OCI-LY1 (cell line): ENCODE measurements around the gene ZNF318.

Experiments used
- EZH2 ChIP-seq: fragments of 200-600 bp; sonication (generic), shearing (Covaris generic); IDR thresholded peaks from 2 replicates; pipeline ENCODE4 v1.8.0; 2017; ENCODE audit warnings: borderline replicate concordance, mixed run types, mild to moderate bottlenecking, antibody characterized with exemption, low read length, moderate library complexity, mixed read lengths
- TF ChIP-seq, protein P1 (sequence below): fragments of 200-600 bp; sonication (generic), shearing (Covaris generic); IDR thresholded peaks from 2 replicates; pipeline ENCODE4 v1.5.1; 2017; ENCODE audit warnings: mild to moderate bottlenecking, antibody characterized with exemption, low read length, moderate library complexity, mixed read lengths

DNA sequence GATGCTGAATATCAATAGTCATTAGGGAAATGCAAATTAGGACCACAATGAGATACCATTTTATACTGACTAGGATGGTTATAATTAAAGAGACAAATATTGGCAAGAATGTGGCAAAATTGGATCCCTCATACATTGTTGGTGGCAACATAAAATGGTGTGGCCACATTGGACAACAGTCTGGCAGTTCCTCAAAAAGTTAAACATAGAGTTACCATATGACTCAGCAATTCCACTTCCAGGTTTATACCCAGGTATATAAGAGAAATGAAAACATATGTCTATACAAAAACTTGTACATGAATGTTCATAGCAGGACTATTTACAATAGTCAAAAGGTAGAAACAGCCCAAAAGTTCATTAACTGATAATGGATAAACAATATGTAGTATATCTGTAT, 58.8 kb downstream of the ZNF318 start:
- TF ChIP-seq, protein P1, sequence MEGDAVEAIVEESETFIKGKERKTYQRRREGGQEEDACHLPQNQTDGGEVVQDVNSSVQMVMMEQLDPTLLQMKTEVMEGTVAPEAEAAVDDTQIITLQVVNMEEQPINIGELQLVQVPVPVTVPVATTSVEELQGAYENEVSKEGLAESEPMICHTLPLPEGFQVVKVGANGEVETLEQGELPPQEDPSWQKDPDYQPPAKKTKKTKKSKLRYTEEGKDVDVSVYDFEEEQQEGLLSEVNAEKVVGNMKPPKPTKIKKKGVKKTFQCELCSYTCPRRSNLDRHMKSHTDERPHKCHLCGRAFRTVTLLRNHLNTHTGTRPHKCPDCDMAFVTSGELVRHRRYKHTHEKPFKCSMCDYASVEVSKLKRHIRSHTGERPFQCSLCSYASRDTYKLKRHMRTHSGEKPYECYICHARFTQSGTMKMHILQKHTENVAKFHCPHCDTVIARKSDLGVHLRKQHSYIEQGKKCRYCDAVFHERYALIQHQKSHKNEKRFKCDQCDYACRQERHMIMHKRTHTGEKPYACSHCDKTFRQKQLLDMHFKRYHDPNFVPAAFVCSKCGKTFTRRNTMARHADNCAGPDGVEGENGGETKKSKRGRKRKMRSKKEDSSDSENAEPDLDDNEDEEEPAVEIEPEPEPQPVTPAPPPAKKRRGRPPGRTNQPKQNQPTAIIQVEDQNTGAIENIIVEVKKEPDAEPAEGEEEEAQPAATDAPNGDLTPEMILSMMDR, result no peak
- no peak for TF ChIP-seq EZH2
